Left ventricle myocardium inferior (tissue), 1 donor: ENCODE data around the gene TIAM2. TPM values are rescaled to one million over a fixed set of nuclear protein-coding genes. Genes with fewer than 3 reads are reported as not detected.

Experiments
- DNase-seq: peaks from one replicate; pipeline ENCODE4 v3.0.0-alpha.2; 2020
- H3K27ac ChIP-seq: fragments of 200-600 bp; replicated peaks from 2 replicates; pipeline ENCODE4 v1.8.0; 2021
- H3K27me3 ChIP-seq: fragments of 200-600 bp; 2 replicates; pipeline ENCODE4 v1.8.0; 2021; ENCODE audit warnings: low read depth
- H3K36me3 ChIP-seq: fragments of 200-600 bp; 2 replicates; pipeline ENCODE4 v1.8.0; 2021
- H3K4me1 ChIP-seq: fragments of 200-600 bp; 2 replicates; pipeline ENCODE4 v1.8.0; 2021
- H3K4me3 ChIP-seq: fragments of 200-600 bp; 2 replicates; pipeline ENCODE4 v1.8.0; 2021; ENCODE audit warnings: mild to moderate bottlenecking, moderate library complexity
- H3K9me3 ChIP-seq: fragments of 200-600 bp; replicated peaks from 2 replicates; pipeline ENCODE4 v1.8.0; 2021
- CTCF ChIP-seq: fragments of 200-600 bp; IDR thresholded peaks from 2 replicates; pipeline ENCODE4 v1.8.0; 2021; ENCODE audit warnings: antibody characterized with exemption, mild to moderate bottlenecking, borderline replicate concordance
- intact Hi-C: fragments of 100-400 bp; cut with micrococcal nuclease; formaldehyde crosslinking; loops from one replicate; pipeline ENCODE4 v1.11.0; 2022
- total RNA-seq: library from RNA; stranded (reverse); fragmentation: NEBNext Ultra II Directional; extraction: Animal tissue kit (Norgen Biotek cat#: 25700); gene quantifications from one replicate; pipeline ENCODE4 v1.2.1, GENCODE V29; 2021
- donor health status: DM: no; HTN: yes; CAD: no; lungs with severe emphysema.

Gene TIAM2
- total RNA-seq, 1 donor from 2014 or later = 12.0 TPM

GRCh38 chr6:155036907-155037306 is 41.8 kb downstream of the TIAM2 start:
- Histone ChIP-seq H3K9me3 (no peaks in the 10 kb centered on the region), H3K4me1 (no peaks in the 10 kb centered on the region)
- no peak for TF ChIP-seq CTCF

GRCh38 chr6:155038104-155038503 is 43.0 kb downstream of the TIAM2 start:
- intact Hi-C loops = no loop called here
- no peak for TF ChIP-seq CTCF
- no peak overlapping the region for H3K4me3 ChIP-seq

More at GRCh38 chr6:155036907-155037306, 41.8 kb downstream of the TIAM2 start:
- no peak for DNase-seq
- Histone ChIP-seq H3K27ac (no peak overlapping the region), H3K4me3 (no peak overlapping the region), H3K27me3 (no peaks in the 10 kb centered on the region), H3K36me3 (no peaks in the 10 kb centered on the region)
- intact Hi-C loops = no loop called here

GRCh38 chr6:155038527-155038926 is 43.4 kb downstream of the TIAM2 start:
- DNase-seq = no peak
- intact Hi-C loops = no loop called here
- TF ChIP-seq CTCF = no peak
- Histone ChIP-seq H3K4me1 (no peaks in the 10 kb centered on the region), H3K36me3 (no peaks in the 10 kb centered on the region), H3K27me3 (no peaks in the 10 kb centered on the region), H3K4me3 (no peak overlapping the region), H3K27ac (no peak overlapping the region), H3K9me3 (no peaks in the 10 kb centered on the region)

More at GRCh38 chr6:155038104-155038503, 43.0 kb downstream of the TIAM2 start:
- H3K27me3 ChIP-seq = no peaks in the 10 kb centered on the region
- H3K27ac ChIP-seq = no peak overlapping the region
- DNase-seq = no peak
- no peaks in the 10 kb centered on the region for H3K9me3 ChIP-seq
- no peaks in the 10 kb centered on the region for H3K4me1 ChIP-seq
- no peaks in the 10 kb centered on the region for H3K36me3 ChIP-seq

- Histone ChIP-seq H3K4me3 (no peak overlapping the region), H3K4me1 (no peaks in the 10 kb centered on the region), H3K27me3 (no peaks in the 10 kb centered on the region), H3K36me3 (no peaks in the 10 kb centered on the region), H3K9me3 (no peaks in the 10 kb centered on the region), H3K27ac (no peak overlapping the region)
- TF ChIP-seq CTCF = no peak
- no peak for DNase-seq
- intact Hi-C loops = no loop called here
Measured at GRCh38 chr6:155039618-155040017, 44.5 kb downstream of the TIAM2 start.

GRCh38 chr6:155040154-155040553 is 45.0 kb downstream of the TIAM2 start:
- intact Hi-C loops = no loop called here
- DNase-seq = no peak
- no peaks in the 10 kb centered on the region for H3K36me3 ChIP-seq
- no peak overlapping the region for H3K4me3 ChIP-seq
- H3K4me1 ChIP-seq = no peaks in the 10 kb centered on the region
- no peaks in the 10 kb centered on the region for H3K9me3 ChIP-seq
- no peaks in the 10 kb centered on the region for H3K27me3 ChIP-seq
- no peak for TF ChIP-seq CTCF
- no peak overlapping the region for H3K27ac ChIP-seq
